ENCODE data around the gene DEGS1.
"Not testable (repeated sequence)": the region's sequence is repeated elsewhere in the genome, so short reads cannot be mapped to it uniquely, and the experiment has no call there.

The DEGS1 gene

DNA sequence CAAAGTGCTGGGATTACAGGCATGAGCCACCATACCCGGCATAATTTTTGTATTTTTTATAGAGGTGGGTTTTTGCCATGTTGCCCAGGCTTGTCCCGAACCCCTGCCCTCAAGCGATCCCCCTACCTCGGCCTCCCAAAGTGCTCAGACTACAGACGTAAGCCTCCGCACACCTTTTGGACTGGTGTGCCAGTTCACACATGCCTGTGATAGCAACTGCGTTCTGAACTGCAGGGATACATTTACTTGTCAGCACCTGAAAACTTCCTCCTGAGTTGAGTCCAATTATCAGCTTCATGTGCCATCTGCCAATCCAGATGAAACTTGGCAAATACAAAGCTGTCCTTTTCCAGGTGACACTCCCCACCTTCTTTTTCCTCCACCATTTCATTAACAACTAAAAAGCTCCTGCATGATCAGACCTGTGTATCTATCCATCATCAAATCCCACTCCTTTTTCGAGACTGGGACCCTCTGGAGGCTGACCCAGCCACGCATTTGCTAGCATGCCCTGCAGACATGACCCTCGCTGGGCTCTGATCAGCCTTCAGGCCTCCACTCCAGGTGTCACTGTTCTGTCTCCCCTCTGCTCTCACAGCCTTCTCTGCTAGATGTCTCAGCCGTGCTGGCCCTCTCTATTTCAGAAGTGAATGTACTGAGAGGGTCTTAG is 2.1 kb upstream of the DEGS1 start:
- no peak for DNase-seq (ENCODE audit: insufficient read length, low spot score)
- FAIRE-seq, result no peak

DNA sequence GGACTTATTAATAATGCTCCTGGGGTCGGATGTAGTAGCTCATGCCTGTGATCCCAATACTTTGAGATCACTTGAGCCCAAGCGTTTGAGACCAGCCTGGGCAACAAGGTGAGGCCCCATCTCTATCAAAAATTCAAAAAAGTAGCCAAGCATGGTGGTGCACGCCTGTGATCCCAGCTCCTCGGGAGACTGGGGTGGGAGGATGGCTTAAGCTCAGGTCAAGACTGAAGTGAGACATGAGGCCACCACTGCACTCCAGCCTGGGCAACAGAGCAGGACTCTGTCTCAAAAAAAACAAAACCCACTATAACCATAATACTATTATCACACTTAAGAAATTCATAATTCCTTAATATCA is 1.6 kb upstream of the DEGS1 start:
- FAIRE-seq (no peak), DNase-seq (ENCODE audit: insufficient read length, low spot score) (no peak)

DNA sequence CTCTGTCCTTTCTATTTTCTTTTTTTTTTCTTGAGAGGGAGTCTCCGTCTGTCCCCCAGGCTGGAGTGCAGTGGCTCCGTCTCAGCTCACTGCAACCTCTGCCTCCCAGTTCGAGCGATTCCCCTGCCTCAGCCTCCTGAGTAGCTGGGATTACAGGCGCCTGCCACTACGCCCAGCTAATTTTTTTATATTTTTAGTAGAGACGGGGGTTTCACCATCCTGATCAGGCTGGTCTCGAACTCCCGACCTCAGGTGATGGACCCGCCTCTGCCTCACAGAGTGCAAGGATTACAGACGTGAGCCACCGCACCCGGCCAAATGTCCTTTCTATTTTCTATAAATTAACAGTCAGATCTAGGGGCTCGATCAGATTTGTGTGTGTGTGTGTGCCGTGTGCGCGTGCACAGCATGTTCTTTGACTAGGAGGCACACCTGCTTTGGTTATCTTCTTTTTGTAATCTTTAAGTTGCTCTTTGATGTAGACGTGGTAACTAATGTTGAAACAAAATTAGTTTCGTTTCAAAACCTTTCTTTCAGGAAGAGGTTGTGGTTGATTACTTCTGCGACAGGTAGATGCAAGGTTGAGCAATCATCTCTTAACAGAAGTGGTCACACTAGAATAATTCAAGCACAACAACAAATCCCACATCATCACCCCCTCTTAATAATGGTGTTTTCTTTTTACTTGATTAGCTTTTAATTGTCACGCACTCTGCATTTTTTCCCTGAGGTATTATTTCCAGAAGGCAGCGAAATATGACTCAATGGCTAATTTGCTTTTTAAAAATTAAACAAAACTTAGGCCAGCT is 779 bp upstream of the DEGS1 start:
- DNase-seq (ENCODE audit: insufficient read length, low spot score), result no peak
- FAIRE-seq, result no peak

DNA sequence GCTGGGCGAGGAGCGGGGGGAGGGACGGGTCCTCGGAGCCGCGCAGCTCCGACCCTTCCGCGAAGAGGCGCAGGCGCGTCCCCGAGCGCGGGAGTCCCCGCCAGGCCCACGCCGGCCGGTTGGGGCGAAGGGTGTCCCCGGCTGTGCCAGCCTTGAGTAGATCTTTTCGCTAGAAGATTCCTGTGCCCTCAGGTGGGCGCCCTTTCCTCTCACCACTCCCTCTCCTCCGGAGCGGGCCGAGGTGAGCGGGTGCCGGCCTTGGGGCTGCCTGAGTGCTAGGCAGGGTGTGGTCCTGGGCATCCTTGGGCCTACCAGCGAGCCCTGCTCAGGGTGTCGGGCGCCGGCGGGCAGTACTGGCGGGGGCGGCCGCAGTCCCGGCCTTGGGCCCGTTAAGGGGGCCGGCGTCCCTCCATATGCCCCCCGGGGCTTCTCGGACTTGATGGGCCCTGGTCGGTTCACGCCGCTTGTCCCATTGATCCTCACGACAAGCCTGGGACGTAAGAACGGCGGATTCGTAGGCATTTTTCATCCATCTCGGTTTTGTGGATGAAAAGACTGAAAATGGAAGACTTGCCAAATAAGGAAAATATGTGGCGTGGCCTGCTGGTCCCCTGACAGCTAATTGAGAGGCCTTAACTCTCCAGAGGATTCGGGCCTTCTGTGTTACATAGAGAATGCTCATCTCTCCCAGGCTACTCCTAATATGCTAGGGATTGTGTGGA is 712 bp downstream of the DEGS1 start:
- FAIRE-seq, result no peak
- DNase-seq (ENCODE audit: insufficient read length, low spot score), result peak; percentile 62

DNA sequence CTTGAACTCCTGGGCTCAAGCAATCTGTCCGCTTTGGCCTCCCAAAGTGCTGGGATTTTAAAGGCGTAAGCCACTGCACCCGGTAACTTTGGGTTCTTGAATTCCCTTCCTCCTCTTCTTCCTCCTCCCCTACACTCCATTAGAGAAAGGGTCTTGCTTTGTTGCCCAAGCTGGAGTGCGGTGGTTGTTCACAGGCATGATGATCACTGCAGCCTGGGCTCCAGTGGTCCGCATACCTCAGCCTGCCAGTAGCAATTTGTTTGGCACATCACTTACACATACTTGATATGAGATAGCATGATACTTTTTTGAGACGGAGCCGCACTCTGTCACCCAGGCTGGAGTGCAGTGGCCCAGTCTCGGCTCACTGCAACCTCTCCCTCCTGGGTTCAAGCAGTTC is 2.2 kb downstream of the DEGS1 start:
- FAIRE-seq, result no peak

DNA sequence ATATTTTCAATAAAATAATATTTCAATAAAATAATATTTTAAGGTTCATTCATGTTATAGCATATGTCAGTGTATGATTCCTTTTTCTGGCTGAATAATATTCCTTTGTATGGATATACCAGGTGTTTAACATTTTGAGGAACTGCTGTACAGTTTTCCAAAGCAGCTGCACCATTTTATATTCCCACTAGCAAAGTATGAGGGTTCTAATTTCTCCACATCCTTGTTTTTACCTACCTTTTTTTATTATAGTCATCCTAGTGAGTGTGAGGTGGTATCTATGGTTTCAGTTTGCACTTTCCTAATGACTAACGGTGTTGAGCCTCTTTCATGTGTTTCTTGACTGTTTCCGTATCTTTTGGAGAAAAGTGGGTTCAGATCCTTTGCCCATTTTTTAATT is 5.2 kb downstream of the DEGS1 start:
- FAIRE-seq (no peak), DNase-seq (ENCODE audit: insufficient read length, low spot score) (no peak)

More for the DNA sequence above, 2.2 kb downstream of the DEGS1 start:
- DNase-seq (ENCODE audit: insufficient read length, low spot score), result no peak

- FAIRE-seq (no peak), DNase-seq (ENCODE audit: insufficient read length, low spot score) (no peak)
These were observed 6.5 kb downstream of the DEGS1 start for GRCh38 chr1:224189561-224189960.

DNA sequence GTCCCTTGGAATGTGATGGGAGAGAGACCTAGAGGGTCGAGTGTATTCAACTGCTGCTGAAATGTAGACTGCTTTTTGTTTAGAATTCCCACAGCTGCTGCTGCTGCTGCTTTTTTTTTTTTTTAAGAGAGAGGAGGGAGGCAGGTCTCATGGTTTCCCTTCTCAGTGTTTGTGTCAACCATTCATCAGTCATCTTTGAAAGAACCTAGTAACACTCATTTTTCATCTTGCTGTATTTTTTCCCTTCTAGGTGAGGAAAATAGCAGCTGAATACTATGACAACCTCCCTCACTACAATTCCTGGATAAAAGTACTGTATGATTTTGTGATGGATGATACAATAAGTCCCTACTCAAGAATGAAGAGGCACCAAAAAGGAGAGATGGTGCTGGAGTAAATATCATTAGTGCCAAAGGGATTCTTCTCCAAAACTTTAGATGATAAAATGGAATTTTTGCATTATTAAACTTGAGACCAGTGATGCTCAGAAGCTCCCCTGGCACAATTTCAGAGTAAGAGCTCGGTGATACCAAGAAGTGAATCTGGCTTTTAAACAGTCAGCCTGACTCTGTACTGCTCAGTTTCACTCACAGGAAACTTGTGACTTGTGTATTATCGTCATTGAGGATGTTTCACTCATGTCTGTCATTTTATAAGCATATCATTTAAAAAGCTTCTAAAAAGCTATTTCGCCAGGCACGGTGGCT is 9.2 kb downstream of the DEGS1 start:
- DNase-seq (ENCODE audit: insufficient read length, low spot score), result no peak
- no peak for FAIRE-seq

GRCh38 chr1:224193319-224193966 is 10.4 kb downstream of the DEGS1 start:
- FAIRE-seq, result no peak
- DNase-seq (ENCODE audit: insufficient read length, low spot score), result no peak

GRCh38 chr1:224196813-224197600 is 14.0 kb downstream of the DEGS1 start:
- FAIRE-seq, result peak; percentile 54
- DNase-seq (ENCODE audit: insufficient read length, low spot score), result no peak

GRCh38 chr1:224198572-224198971 is 15.5 kb downstream of the DEGS1 start:
- FAIRE-seq (no peak), DNase-seq (ENCODE audit: insufficient read length, low spot score) (no peak)

DNA sequence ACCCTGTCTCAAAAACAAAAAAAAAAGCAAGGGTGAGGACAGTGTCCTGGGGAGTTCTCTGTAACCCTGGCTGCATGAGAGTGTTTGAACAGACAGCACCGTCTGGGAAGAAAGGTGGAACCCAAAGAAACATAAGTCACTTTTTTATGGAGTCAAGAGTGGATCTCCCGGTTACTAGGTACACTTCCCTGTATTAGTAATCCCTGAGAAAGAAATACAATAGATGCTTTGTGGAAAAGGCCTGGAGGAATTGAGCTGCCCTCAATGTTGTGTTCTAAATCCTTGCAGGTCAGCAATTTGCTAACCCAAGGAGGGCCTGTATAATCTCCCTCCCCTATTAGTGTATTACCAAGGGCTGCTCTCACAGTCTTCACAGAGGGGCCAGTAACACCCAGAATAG is 16.6 kb downstream of the DEGS1 start:
- FAIRE-seq (no peak), DNase-seq (ENCODE audit: insufficient read length, low spot score) (no peak)

GRCh38 chr1:224201383-224201782 is 18.3 kb downstream of the DEGS1 start:
- no peak for DNase-seq (ENCODE audit: insufficient read length, low spot score)
- no peak for FAIRE-seq

GRCh38 chr1:224201853-224202252 is 18.8 kb downstream of the DEGS1 start:
- DNase-seq (ENCODE audit: insufficient read length, low spot score) (no peak), FAIRE-seq (no peak)

GRCh38 chr1:224203243-224204016 is 20.4 kb downstream of the DEGS1 start:
- no peak for FAIRE-seq

DNA sequence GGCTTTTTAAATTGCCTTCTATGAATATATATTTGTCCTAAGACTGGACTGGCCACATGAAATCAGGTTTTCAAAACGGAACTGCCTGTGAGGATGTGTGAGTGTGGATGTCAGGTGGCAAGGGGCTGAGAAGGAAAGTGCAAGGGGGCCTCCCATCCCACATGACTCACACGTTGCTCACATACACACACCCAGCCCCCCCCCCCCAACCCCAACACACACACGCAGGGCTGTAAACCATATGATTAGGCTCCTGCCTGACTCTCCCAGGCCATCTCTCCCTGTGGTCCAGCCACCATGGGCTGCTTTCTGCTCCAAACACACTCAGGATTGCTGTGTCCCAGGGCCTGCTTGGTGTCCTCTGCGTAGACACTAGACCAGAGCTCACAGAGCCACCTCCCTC is 22.4 kb downstream of the DEGS1 start:
- DNase-seq (ENCODE audit: insufficient read length, low spot score), result peak; percentile 58

More at GRCh38 chr1:224203243-224204016, 20.4 kb downstream of the DEGS1 start:
- DNase-seq (ENCODE audit: insufficient read length, low spot score), result no peak

DNA sequence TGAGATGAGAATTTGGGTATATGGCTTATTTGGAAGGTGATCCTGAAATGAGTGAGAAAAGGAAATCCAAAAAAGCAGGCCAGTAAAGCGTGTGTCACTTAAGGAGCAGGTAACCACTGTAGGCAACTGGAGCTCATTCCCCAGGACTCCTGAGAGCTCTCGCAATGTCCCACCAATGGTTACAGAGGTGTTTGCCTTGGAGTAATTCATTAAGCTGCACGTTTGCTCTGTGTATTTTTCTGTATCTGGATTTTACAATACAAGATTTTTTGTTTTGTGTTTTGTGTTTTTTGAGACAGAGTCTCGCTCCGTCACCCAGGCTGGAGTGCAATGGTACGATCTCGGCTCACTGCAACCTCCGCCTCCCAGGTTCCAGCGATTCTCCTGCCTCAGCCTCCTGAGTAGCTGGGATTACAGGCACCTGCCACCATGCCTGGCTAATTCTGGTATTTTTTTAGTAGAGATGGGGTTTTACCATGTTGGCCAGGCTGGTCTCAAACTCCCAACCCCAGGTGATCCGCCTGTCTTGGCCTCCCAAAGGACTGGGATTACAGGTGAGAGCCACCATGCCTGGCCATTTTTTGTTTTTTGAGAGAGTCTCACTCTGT is 23.0 kb downstream of the DEGS1 start:
- FAIRE-seq; DNase-seq (ENCODE audit: insufficient read length, low spot score): not testable (repeated sequence)

More for the DNA sequence above, 22.4 kb downstream of the DEGS1 start:
- no peak for FAIRE-seq

DNA sequence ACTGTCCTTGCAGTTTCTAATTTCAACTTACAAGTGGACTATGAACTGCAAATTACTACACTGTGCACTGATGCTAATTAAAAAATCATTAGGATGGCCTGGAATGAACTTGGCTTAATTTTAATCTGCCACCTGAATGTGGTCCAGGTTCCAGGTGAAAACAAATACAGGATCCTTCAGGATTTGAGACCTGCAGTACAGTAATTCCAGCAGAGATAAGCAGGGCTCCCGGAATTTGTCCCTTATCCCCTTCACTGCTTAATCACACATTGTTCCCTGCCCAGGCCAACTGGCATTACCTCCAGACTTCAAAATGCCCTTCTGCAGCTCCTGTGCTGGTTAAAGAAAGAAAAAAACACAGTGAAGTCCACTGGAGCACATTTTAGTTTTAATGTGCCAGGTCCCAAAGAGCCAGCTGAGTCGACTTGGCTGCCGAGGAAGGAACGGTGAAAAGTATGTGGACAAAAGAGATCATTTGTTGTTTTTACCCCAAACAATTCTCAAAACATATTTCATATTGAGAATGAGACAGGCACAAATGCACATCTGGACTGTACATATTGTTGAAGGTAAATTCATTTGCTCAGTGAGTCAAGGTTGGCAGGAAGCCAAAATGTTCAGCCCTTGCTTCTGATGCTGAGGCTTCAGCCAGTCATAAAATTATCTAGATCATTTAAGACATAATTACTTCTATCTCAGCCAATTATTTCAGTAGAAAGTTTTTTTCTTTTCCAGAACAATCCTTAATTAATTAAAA is 28.3 kb downstream of the DEGS1 start:
- FAIRE-seq (no peak), DNase-seq (ENCODE audit: insufficient read length, low spot score) (no peak)

Data from HTR-8/SVneo (cell line).